Thoracic aorta (tissue), 2 donors: Measurements from ENCODE around the gene IL18RAP. TPM values are rescaled to one million over a fixed set of nuclear protein-coding genes. Genes with fewer than 3 reads are reported as not detected.

Experiments used
- ATAC-seq: fragments of 150-250 bp; one replicate; pipeline ENCODE4 v1.8.0; 2017; ENCODE audit warnings: low read depth; ENCODE audit not compliant: insufficient number of reproducible peaks, low FRiP score
- DNase-seq: peaks from one replicate; pipeline ENCODE4 v3.0.0-alpha.2; 2020; ENCODE audit warnings: low spot score
- H3K27ac ChIP-seq, 2 donors: fragments of 200-600 bp; sonication (generic); 1 replicate in 1 of 2; 2 replicates in 1 of 2; pipeline ENCODE4 v1.5.1; 2016; ENCODE audit warnings: mild to moderate bottlenecking in 2 of 2, moderate library complexity in 2 of 2
- H3K27me3 ChIP-seq: fragments of 200-600 bp; sonication (generic); replicated peaks from 2 replicates; pipeline ENCODE4 v1.6.0; 2016; ENCODE audit warnings: mild to moderate bottlenecking; ENCODE audit not compliant: insufficient read depth
- H3K36me3 ChIP-seq: fragments of 200-600 bp; sonication (generic); one replicate; pipeline ENCODE4 v1.5.1; 2016
- H3K4me1 ChIP-seq, 2 donors: fragments of 200-600 bp; sonication (generic); 1 replicate in 1 of 2; 2 replicates in 1 of 2; pipeline versions ENCODE4 v1.5.1 to v1.6.0; 2016; ENCODE audit warnings: low read depth in 2 of 2, mild to moderate bottlenecking in 1 of 2; ENCODE audit not compliant: control insufficient read depth in 1 of 2
- H3K4me3 ChIP-seq: fragments of 200-600 bp; sonication (generic); 2 replicates; pipeline ENCODE4 v1.5.1; 2016; ENCODE audit warnings: mild to moderate bottlenecking
- H3K9me3 ChIP-seq: fragments of 200-600 bp; sonication (generic); 2 replicates; pipeline ENCODE4 v1.5.1; 2016
- CTCF ChIP-seq: fragments of 200-600 bp; sonication (generic); IDR thresholded peaks from one replicate; pipeline ENCODE4 v1.5.1; 2019; ENCODE audit warnings: antibody characterized with exemption
- total RNA-seq, 2 donors: library from RNA; depleted of rRNA; stranded (reverse); fragments of >200 nt; gene quantifications; one replicate each; pipeline versions ENCODE4 v1.1.0 to v1.2.3, GENCODE V29; 2016

The IL18RAP gene
- total RNA-seq, 2 donors from 2014 or later, result 1.4 to 32.1 TPM

- no peak overlapping the region for H3K4me3 ChIP-seq
- no peaks in the 10 kb centered on the region for H3K4me1 ChIP-seq
- no peaks in the 10 kb centered on the region for H3K36me3 ChIP-seq
- no peak for DNase-seq
- no peak overlapping the region for H3K27ac ChIP-seq
- ATAC-seq, result no peak
- H3K27me3 ChIP-seq, result no peaks in the 10 kb centered on the region
- TF ChIP-seq CTCF, result no peak
- H3K9me3 ChIP-seq, result no peaks in the 10 kb centered on the region
These were observed 26.9 kb upstream of the IL18RAP start for GRCh38 chr2:102396012-102396411.

- no peak for DNase-seq
- Histone ChIP-seq H3K36me3 (no peaks in the 10 kb centered on the region), H3K4me1 (no peaks in the 10 kb centered on the region), H3K9me3 (no peaks in the 10 kb centered on the region), H3K27ac (no peak overlapping the region), H3K27me3 (no peaks in the 10 kb centered on the region), H3K4me3 (no peak overlapping the region)
- no peak for ATAC-seq
- TF ChIP-seq CTCF, result no peak
These were observed 25.8 kb upstream of the IL18RAP start for GRCh38 chr2:102397209-102397608.

GRCh38 chr2:102399499-102400141, 23.3 kb upstream of the IL18RAP start:
- Histone ChIP-seq H3K9me3 (no peaks in the 10 kb centered on the region), H3K36me3 (no peaks in the 10 kb centered on the region), H3K27me3 (no peaks in the 10 kb centered on the region), H3K4me3 (no peak overlapping the region), H3K4me1 (no peaks in the 10 kb centered on the region), H3K27ac (no peak overlapping the region)
- no peak for TF ChIP-seq CTCF
- no peak for ATAC-seq
- DNase-seq, result no peak

- DNase-seq (no peak), ATAC-seq (no peak)
- Histone ChIP-seq H3K36me3 (no peaks in the 10 kb centered on the region), H3K4me3 (no peak overlapping the region), H3K27me3 (no peaks in the 10 kb centered on the region), H3K4me1 (no peaks in the 10 kb centered on the region), H3K27ac (no peak overlapping the region), H3K9me3 (no peaks in the 10 kb centered on the region)
- no peak for TF ChIP-seq CTCF
These were observed 21.5 kb upstream of the IL18RAP start for GRCh38 chr2:102401456-102401855.

- H3K4me1 ChIP-seq, result no peaks in the 10 kb centered on the region
- H3K27ac ChIP-seq, result no peak overlapping the region
- no peaks in the 10 kb centered on the region for H3K36me3 ChIP-seq
- H3K4me3 ChIP-seq, result no peak overlapping the region
- ATAC-seq, result no peak
- no peak for TF ChIP-seq CTCF
- no peaks in the 10 kb centered on the region for H3K9me3 ChIP-seq
- no peaks in the 10 kb centered on the region for H3K27me3 ChIP-seq
- DNase-seq, result no peak
These were observed 21.1 kb upstream of the IL18RAP start for GRCh38 chr2:102401865-102402264.
